Measurements from ENCODE around the gene RAB29. TPM values are rescaled to one million over a fixed set of nuclear protein-coding genes. Genes with fewer than 3 reads are reported as not detected.

RAB29 gene
- total and polyA plus RNA-seq, 9 of the 15 experiments (the other 6 are each of a cell fraction or from before 2014, with no cell fraction given): 6.3 to 17.6 (median 8.0) TPM

DNA sequence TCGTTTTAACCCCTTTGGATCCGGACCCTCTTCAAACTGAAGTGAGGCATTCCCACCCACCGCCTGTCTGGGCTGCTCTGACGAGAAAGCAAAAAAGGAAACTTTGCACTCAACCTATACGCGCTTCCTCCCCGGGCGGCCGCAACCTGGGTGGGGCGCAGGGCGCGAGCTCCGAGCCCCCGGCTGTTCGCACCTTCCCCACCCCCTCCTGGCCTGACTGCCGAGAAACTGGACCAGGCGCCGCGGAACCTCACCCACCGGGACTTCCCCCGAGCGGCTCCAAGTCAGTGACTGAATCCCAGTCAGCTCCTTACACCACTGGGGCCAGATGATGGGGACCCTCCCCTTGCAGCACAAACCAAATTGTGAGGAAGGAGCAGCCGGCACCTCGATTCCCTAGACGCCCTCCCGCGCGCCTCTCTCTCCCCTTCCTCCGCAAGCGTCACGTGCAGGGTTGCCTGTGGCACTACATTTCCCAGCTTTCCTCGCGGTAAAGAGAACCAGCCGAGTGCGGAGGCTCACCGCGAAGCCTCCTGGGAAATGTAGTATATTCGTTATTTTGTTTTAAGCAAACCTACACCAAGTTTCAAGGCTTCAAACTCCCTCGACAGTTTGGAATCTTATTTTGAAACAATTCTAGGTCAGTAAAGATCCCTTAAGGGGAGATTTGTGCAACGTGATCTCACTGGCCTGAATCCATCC lies at the start of gene RAB29 (continued):
- no peak for TF ChIP-seq SP2 (IDR thresholded peaks at IDR 0.05; ENCODE audit: extremely low read depth, low read depth, low read length, poor library complexity, severe bottlenecking)
- TF ChIP-seq, protein P1, sequence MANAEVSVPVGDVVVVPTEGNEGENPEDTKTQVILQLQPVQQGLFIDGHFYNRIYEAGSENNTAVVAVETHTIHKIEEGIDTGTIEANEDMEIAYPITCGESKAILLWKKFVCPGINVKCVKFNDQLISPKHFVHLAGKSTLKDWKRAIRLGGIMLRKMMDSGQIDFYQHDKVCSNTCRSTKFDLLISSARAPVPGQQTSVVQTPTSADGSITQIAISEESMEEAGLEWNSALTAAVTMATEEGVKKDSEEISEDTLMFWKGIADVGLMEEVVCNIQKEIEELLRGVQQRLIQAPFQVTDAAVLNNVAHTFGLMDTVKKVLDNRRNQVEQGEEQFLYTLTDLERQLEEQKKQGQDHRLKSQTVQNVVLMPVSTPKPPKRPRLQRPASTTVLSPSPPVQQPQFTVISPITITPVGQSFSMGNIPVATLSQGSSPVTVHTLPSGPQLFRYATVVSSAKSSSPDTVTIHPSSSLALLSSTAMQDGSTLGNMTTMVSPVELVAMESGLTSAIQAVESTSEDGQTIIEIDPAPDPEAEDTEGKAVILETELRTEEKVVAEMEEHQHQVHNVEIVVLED (CRISPR knock-in tag; IDR thresholded peaks at IDR 0.05): no peak
- TF ChIP-seq, protein P2, sequence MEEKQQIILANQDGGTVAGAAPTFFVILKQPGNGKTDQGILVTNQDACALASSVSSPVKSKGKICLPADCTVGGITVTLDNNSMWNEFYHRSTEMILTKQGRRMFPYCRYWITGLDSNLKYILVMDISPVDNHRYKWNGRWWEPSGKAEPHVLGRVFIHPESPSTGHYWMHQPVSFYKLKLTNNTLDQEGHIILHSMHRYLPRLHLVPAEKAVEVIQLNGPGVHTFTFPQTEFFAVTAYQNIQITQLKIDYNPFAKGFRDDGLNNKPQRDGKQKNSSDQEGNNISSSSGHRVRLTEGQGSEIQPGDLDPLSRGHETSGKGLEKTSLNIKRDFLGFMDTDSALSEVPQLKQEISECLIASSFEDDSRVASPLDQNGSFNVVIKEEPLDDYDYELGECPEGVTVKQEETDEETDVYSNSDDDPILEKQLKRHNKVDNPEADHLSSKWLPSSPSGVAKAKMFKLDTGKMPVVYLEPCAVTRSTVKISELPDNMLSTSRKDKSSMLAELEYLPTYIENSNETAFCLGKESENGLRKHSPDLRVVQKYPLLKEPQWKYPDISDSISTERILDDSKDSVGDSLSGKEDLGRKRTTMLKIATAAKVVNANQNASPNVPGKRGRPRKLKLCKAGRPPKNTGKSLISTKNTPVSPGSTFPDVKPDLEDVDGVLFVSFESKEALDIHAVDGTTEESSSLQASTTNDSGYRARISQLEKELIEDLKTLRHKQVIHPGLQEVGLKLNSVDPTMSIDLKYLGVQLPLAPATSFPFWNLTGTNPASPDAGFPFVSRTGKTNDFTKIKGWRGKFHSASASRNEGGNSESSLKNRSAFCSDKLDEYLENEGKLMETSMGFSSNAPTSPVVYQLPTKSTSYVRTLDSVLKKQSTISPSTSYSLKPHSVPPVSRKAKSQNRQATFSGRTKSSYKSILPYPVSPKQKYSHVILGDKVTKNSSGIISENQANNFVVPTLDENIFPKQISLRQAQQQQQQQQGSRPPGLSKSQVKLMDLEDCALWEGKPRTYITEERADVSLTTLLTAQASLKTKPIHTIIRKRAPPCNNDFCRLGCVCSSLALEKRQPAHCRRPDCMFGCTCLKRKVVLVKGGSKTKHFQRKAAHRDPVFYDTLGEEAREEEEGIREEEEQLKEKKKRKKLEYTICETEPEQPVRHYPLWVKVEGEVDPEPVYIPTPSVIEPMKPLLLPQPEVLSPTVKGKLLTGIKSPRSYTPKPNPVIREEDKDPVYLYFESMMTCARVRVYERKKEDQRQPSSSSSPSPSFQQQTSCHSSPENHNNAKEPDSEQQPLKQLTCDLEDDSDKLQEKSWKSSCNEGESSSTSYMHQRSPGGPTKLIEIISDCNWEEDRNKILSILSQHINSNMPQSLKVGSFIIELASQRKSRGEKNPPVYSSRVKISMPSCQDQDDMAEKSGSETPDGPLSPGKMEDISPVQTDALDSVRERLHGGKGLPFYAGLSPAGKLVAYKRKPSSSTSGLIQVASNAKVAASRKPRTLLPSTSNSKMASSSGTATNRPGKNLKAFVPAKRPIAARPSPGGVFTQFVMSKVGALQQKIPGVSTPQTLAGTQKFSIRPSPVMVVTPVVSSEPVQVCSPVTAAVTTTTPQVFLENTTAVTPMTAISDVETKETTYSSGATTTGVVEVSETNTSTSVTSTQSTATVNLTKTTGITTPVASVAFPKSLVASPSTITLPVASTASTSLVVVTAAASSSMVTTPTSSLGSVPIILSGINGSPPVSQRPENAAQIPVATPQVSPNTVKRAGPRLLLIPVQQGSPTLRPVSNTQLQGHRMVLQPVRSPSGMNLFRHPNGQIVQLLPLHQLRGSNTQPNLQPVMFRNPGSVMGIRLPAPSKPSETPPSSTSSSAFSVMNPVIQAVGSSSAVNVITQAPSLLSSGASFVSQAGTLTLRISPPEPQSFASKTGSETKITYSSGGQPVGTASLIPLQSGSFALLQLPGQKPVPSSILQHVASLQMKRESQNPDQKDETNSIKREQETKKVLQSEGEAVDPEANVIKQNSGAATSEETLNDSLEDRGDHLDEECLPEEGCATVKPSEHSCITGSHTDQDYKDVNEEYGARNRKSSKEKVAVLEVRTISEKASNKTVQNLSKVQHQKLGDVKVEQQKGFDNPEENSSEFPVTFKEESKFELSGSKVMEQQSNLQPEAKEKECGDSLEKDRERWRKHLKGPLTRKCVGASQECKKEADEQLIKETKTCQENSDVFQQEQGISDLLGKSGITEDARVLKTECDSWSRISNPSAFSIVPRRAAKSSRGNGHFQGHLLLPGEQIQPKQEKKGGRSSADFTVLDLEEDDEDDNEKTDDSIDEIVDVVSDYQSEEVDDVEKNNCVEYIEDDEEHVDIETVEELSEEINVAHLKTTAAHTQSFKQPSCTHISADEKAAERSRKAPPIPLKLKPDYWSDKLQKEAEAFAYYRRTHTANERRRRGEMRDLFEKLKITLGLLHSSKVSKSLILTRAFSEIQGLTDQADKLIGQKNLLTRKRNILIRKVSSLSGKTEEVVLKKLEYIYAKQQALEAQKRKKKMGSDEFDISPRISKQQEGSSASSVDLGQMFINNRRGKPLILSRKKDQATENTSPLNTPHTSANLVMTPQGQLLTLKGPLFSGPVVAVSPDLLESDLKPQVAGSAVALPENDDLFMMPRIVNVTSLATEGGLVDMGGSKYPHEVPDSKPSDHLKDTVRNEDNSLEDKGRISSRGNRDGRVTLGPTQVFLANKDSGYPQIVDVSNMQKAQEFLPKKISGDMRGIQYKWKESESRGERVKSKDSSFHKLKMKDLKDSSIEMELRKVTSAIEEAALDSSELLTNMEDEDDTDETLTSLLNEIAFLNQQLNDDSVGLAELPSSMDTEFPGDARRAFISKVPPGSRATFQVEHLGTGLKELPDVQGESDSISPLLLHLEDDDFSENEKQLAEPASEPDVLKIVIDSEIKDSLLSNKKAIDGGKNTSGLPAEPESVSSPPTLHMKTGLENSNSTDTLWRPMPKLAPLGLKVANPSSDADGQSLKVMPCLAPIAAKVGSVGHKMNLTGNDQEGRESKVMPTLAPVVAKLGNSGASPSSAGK (IDR thresholded peaks at IDR 0.05): peak; percentile 85

Measured in K562 (cell line).